Dedifferentiated amniotic fluid mesenchymal stem cell (primary cell): ENCODE results near the gene SDHAF2.
"Not testable (repeated sequence)": the region's sequence is repeated elsewhere in the genome, so short reads cannot be mapped to it uniquely, and the experiment has no call there.

ENCODE experiments used
- DNase-seq: peaks from one replicate; pipeline ENCODE4 v3.0.0-alpha.2; 2016; ENCODE audit errors: extremely low spot score

The SDHAF2 gene

GRCh38 chr11:61476371-61476770 lies 46.4 kb downstream of the SDHAF2 start:
- DNase-seq, result no peak

DNA sequence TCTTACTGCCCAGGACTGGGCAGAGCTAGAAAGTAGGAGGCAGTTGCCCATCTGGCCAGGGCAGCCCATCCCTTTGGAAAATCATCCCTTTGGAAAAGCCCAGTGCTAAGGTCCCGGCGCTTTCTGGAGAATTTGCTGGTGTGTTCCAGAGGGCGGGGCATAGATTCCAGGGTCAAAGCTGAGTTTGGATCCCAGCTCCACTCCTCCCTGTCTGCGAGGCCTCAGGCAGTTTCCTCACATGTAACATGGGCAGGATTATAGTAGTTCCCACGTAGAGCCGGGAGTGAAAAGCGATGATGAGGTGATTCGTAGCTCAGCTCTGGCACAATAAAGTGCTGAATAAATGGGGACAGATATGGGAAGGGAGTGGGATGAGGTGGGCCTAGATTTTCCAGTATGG lies 47.2 kb downstream of the SDHAF2 start:
- no peak for DNase-seq

- no peak for DNase-seq
Measured at GRCh38 chr11:61477727-61478148, 47.8 kb downstream of the SDHAF2 start.

DNA sequence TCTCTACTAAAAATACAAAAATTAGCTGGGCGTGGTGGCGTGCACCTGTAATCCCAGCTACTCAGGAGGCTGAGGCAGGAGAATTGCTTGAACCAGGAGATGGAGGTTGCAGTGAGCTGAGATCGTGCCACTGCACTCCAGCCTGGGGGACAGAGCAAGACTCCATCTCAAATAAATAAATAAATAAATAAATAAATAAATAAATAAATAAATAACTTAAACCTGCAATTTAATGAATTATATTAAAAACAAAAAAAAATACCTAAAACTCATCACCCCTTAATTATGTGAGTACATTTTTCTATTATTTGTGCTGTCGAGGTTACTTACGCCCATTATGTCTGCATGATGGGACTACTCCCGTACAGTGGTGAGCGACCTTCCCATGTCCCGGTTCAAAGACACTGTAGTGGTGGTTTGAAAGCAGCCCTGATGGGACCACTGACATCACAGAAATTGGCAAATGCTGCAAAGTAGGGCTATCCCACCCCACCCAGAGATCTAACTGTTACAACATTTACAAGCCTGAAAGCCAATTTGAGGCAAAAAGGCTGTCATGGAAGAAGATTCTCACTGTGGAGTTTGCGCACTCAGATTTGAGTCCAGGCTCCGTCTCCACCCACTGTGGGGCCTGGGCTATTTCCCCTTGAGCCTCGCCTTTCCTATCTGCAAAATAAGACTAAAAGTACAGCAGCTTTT lies 49.6 kb downstream of the SDHAF2 start:
- not testable (repeated sequence) for DNase-seq

- DNase-seq, result no peak
Measured at GRCh38 chr11:61480261-61480993, 50.5 kb downstream of the SDHAF2 start.

DNA sequence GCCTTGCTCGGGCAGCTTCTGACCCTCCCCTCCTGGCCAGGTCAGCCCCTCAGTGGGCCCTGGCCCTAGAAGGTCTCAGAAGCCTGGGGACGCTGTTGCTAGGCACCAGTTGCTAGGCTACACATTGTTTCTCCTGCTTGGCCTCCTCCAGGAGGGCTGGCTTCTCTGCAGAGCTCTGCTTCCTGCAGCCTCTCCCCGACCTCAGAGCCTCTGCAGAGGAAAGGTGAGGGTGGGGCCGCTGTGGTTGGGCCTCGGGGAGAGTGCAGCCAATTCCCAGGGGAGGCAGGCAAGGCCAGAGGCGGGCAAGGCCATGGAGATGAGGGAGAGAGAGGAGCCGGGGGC lies 51.0 kb downstream of the SDHAF2 start:
- DNase-seq, result no peak

DNA sequence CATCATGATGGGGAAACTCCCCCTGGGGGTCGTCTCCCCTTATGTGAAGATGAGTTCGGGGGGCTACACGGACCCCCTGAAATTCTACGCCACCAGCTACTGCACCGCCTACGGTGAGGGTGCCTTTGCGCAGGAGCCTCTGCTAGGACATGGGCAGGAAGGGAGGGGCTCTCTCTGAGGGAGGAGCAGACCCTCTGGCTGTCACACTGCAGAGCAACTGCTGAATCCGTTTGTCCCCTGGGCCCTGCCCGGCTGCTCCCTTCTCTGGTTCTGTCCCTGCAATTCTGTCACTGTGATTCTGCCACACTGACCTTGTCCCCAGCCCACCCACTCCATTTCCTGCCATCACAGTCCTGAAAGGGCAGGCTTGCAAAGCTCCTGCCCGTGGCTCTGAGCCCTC lies 51.9 kb downstream of the SDHAF2 start:
- DNase-seq, result no peak

GRCh38 chr11:61482513-61482912 lies 52.6 kb downstream of the SDHAF2 start:
- DNase-seq, result no peak

- no peak for DNase-seq
Measured at GRCh38 chr11:61484541-61484940, 54.6 kb downstream of the SDHAF2 start.

DNA sequence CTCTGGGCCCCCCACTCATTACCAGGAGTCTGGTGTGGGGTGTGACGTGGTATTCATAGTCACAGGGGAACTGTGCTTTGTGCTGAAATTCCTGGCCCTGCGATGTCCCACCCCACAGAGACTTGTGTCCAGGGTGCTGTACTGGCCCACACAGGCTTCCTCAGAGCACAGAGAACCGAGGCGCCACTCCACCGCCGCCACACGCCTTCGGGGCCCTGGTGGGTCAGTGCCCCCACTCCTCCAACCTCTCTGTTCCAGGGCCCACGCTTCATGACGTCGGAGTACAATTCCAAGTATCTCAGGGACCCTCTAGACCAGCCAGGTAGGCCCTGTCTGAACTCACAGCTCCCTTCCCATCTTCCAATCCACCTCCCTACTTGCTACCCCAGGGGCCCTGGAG lies 55.2 kb downstream of the SDHAF2 start:
- no peak for DNase-seq

DNA sequence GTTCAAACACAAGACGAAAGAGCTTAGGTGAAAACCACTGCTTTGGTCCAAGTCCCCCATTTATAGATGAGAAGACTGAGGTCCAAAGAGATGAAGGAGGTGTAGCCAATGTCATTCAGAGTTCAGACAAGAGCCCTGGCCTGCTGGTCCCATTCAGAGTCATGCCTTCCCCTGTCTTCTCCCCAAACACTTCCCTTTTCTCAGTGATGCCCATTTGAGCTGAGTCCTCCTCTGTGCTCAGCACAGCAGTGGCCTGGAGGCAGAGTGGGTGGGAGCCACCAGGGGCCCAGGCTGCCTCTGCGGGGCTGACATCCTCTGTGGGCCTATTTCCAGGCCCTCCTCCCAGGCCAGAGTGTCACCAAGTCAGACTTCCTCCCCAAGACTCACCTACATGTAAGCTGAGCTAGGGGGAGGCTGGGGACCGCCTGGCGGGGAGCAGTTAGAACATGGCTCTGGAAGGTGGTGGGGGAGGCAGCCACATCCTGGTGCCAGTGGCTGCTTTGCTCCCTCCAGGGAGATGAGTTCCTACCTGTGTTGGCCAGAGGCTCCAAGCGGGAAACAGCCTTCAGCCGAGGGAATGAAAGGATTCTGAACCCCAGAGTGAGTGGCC lies 56.2 kb downstream of the SDHAF2 start:
- no peak for DNase-seq

- no peak for DNase-seq
Measured at GRCh38 chr11:61486779-61487178, 56.9 kb downstream of the SDHAF2 start.

DNA sequence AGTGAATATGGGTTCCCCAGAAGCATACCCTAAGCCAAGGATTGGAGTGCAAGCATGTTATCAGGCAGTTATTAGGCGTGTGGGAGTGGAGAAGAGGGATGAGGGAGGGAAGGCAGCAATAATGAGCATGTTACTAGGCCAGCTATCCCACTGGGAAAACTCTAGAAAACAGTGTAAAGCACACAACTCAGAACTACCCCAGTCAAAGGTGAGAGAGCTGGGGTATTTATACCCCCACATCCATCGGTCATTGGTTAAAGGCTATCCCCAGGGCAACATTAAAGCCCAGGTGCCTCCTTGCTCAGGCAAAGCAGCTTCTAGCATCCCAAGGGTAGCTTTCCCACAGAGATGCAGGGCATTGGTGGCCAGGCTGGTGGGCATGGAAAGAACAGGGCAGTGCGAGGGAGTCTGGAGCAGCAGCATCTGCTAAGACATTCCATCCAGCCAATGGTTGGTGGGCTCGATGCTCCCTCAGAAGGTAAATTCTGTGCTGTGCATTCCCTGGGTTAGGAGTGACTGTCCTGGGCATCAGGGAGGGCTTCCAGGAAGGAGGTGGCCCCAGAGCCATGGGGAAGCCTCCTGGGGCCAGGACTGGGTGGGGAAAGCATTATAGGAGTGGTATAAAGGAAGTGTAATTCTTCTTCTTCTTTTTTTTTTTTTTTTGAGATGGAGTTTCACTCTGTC lies 57.6 kb downstream of the SDHAF2 start:
- DNase-seq, result no peak

DNA sequence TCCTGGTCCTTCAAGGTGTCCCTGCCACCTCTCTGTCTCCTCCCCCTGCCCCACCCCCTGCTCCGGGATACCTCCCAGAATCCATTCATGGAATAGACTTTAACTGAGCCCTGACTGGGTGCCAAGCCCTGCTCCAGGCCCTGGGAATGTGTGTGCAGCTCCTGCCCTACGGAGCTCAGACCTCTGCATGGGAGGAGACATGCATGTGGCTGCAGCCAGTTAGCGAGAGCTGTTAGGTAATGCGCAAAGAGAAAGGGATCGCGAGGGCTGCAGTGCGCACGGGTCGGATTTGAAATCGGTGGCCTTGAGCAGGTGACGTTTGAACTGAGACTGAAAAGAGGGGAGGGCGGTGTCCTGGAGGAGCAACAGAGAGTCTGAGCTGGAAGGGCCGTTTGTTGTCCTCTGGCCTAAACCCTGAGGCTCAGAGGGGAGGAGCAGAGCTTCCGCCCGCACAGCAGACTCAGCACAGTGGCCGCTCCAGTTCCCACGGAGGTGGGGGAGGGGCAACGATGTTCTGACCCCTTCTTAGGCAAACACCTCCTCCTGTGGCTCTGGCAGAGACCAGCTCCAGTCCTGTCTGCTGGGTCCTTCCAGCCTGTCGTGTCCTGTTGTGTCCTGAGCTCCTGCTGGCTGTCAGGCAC lies 58.8 kb downstream of the SDHAF2 start:
- no peak for DNase-seq

GRCh38 chr11:61489833-61490721 lies 60.2 kb downstream of the SDHAF2 start:
- DNase-seq, result peak; percentile 25

GRCh38 chr11:61491736-61492395 lies 61.9 kb downstream of the SDHAF2 start:
- no peak for DNase-seq

GRCh38 chr11:61494381-61494961 lies 64.5 kb downstream of the SDHAF2 start:
- DNase-seq, result no peak

DNA sequence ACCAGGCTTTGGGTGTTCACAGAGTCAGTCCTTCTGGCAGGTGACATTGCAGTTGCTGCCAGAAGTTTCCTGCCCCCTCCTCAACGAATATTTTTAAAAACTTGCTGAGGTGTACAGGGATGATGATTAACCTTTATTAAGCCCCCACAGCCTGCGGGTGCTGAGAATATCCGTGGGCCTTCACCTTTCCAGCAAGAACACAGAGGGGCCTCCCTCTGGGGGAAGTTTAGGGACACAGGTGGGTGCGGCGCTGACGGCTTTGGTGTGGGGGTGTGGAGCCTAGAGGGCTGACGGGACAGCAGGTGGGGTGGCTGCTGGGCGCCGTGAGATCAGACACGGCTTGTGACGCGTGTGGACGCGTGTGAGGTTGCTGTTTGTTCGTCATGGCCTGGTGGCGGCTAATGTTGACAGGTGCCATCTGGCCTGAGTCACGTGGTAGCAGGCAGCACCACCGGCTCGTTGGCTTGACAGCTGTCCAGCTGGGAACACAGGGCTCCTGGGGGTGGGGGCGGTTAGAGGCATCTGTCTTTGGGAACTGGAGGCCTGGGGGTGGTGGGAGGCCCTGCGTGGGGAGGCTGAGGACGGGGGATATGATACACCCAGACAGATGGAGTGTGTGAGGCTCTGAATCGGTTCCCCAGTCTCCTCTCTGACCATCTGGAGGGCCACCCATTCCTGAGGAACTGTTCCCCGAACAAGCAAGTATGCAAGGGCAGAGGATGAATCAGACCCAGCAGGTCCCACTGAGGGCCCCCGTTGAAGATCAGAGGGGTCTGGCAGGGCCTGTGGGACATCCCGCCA lies 66.1 kb downstream of the SDHAF2 start:
- no peak for DNase-seq
